H1 (cell line): ENCODE data around the gene TP53RK.

ENCODE experiments used
- CREB1 ChIP-seq: IDR thresholded peaks from 2 replicates; pipeline ENCODE4 v1.6.1; 2012; ENCODE audit warnings: inconsistent platforms
- EZH2 ChIP-seq: fragments of 200-600 bp; sonication (generic); IDR thresholded peaks from 2 replicates; pipeline ENCODE4 v1.7.1; 2012; ENCODE audit warnings: low read depth, mild to moderate bottlenecking, moderate library complexity, low read length, inconsistent platforms; ENCODE audit not compliant: severe bottlenecking
- PHF8 ChIP-seq: fragments of 200-600 bp; sonication (generic); conservative IDR thresholded peaks from 2 replicates; pipeline ENCODE4 v1.7.1; 2012; ENCODE audit warnings: low read depth, mild to moderate bottlenecking, inconsistent platforms, low read length, moderate library complexity
- POLR2A ChIP-seq, 2 experiments: IDR thresholded peaks; 1 replicate in 1 of 2; 2 replicates in 1 of 2; pipeline ENCODE4 v1.6.1; 2011; ENCODE audit warnings: low read depth in 2 of 2, low read length in 2 of 2, mild to moderate bottlenecking in 2 of 2; ENCODE audit errors: control extremely low read depth in 1 of 2
- POLR2AphosphoS5 ChIP-seq: IDR thresholded peaks from 2 replicates; pipeline ENCODE4 v1.6.1; 2011; ENCODE audit warnings: low read depth, low read length
- RAD21 ChIP-seq, 2 experiments: IDR thresholded peaks in 1 of 2; conservative IDR thresholded peaks in 1 of 2; 2 replicates each; pipeline ENCODE4 v1.6.1; 2011; ENCODE audit warnings: low read depth in 2 of 2, low read length in 2 of 2, improper control_type of control experiment in 1 of 2, inconsistent platforms in 1 of 2, mild to moderate bottlenecking in 1 of 2, moderate library complexity in 1 of 2
- RBBP5 ChIP-seq: IDR thresholded peaks from 2 replicates; pipeline ENCODE4 v1.7.1; 2012; ENCODE audit warnings: low read depth, mild to moderate bottlenecking, inconsistent platforms, low read length, moderate library complexity, borderline replicate concordance
- RFX5 ChIP-seq: IDR thresholded peaks from 2 replicates; pipeline ENCODE4 v1.6.1; 2011; ENCODE audit warnings: low read depth, low read length, improper control_type of control experiment, borderline replicate concordance
- SP4 ChIP-seq: IDR thresholded peaks from 2 replicates; pipeline ENCODE4 v1.6.1; 2012; ENCODE audit warnings: low read length, inconsistent platforms
- TBP ChIP-seq: IDR thresholded peaks from 2 replicates; pipeline ENCODE4 v1.6.1; 2011; ENCODE audit warnings: low read depth, low read length, improper control_type of control experiment
- TF ChIP-seq, protein P1 (sequence below): IDR thresholded peaks from 2 replicates; pipeline ENCODE4 v1.6.1; 2011; ENCODE audit warnings: low read depth, mild to moderate bottlenecking, low read length; ENCODE audit not compliant: insufficient read depth
- TF ChIP-seq, protein P2 (sequence below): IDR thresholded peaks from 2 replicates; pipeline ENCODE4 v1.6.1; 2012; ENCODE audit warnings: inconsistent platforms
- TF ChIP-seq, protein P3 (sequence below), 3 experiments: IDR thresholded peaks; 1 replicate in 2 of 3; 2 replicates in 1 of 3; pipeline versions ENCODE4 v1.5.1 to v1.6.1; 2011; ENCODE audit warnings: low read length in 3 of 3, mild to moderate bottlenecking in 3 of 3, inconsistent platforms in 2 of 3, low read depth in 1 of 3, moderate library complexity in 1 of 3; ENCODE audit not compliant: insufficient read depth in 1 of 3; ENCODE audit errors: control extremely low read depth in 1 of 3

DNA sequence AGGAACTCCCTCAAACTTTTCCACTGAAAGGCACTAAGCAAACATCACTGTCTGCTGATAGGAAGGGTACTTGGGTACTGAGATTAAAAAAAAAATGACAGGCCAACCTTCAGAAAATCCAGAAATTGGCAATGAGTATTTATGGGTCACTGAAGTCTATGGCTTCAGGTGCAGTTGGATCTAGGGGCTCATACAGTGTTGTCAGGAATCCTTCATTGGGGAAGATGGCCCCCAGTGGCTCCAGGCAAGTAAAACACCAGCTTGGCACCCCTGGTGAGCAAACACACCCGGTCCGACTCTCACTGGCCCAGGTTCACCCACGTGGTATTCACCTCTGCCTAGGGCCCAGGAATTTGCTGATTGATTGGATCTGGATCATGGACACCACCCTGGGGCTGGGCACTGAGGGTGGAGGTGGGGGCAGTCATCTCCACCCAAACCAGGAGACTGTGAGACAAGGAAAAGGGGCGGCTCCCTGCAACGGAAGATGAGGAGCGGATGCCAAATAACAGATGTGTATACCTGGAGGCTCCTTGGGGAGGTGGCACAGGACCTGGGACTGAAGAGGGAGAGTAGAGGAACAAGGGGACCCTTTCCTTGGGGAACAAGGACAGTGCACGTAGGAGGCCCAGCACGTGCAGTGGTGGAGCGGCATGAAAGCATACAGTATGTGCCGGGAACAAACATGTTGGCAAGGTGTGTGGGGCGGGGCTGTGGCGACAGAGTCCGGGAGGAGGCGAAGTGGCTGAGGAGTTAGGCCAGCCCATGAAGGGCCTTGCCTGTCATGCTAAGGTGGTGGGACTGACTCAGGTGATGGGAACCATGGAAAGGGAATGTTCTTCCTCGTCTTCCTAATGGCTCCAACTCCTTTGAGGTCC is 25.0 kb upstream of the TP53RK start:
- TF ChIP-seq PHF8 (no peak), TBP (no peak), SP4 (no peak), RFX5 (no peak), CREB1 (no peak), EZH2 (no peak), POLR2AphosphoS5 (no peak), RAD21 (IDR thresholded peaks at IDR 0.05 in 1 of 2, conservative IDR thresholded peaks at IDR 0.05 in 1 of 2; ENCODE audit: low read depth in 2 of 2, low read length in 2 of 2) (no peak), POLR2A (IDR thresholded peaks at IDR 0.05; ENCODE audit: control extremely low read depth in 1 of 2, low read depth in 2 of 2, low read length in 2 of 2) (no peak), RBBP5 (no peak)
- TF ChIP-seq, protein P1, sequence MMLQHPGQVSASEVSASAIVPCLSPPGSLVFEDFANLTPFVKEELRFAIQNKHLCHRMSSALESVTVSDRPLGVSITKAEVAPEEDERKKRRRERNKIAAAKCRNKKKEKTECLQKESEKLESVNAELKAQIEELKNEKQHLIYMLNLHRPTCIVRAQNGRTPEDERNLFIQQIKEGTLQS: no peak
- TF ChIP-seq, protein P2, sequence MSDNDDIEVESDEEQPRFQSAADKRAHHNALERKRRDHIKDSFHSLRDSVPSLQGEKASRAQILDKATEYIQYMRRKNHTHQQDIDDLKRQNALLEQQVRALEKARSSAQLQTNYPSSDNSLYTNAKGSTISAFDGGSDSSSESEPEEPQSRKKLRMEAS: no peak
- TF ChIP-seq, protein P3, sequence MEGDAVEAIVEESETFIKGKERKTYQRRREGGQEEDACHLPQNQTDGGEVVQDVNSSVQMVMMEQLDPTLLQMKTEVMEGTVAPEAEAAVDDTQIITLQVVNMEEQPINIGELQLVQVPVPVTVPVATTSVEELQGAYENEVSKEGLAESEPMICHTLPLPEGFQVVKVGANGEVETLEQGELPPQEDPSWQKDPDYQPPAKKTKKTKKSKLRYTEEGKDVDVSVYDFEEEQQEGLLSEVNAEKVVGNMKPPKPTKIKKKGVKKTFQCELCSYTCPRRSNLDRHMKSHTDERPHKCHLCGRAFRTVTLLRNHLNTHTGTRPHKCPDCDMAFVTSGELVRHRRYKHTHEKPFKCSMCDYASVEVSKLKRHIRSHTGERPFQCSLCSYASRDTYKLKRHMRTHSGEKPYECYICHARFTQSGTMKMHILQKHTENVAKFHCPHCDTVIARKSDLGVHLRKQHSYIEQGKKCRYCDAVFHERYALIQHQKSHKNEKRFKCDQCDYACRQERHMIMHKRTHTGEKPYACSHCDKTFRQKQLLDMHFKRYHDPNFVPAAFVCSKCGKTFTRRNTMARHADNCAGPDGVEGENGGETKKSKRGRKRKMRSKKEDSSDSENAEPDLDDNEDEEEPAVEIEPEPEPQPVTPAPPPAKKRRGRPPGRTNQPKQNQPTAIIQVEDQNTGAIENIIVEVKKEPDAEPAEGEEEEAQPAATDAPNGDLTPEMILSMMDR (IDR thresholded peaks at IDR 0.05; ENCODE audit: control extremely low read depth in 1 of 3, insufficient read depth in 1 of 3, low read depth in 1 of 3, low read length in 3 of 3): no peak
